Mucosa of rectum (tissue), 2 donors: ENCODE results near the gene TAP2.

Experiments used
- H3K27ac ChIP-seq, 2 donors: one replicate each; pipeline ENCODE4 v1.7.0; 2013; ENCODE audit warnings: inconsistent platforms in 2 of 2, low read depth in 2 of 2, low read length in 2 of 2
- H3K27me3 ChIP-seq, 2 donors: one replicate each; pipeline ENCODE4 v1.7.0; 2013; ENCODE audit warnings: low read length in 2 of 2; ENCODE audit not compliant: control insufficient read depth in 2 of 2, insufficient read depth in 2 of 2
- H3K36me3 ChIP-seq, 2 donors: one replicate each; pipeline ENCODE4 v1.7.0; 2013; ENCODE audit warnings: low read length in 2 of 2; ENCODE audit not compliant: control insufficient read depth in 2 of 2, insufficient read depth in 2 of 2
- H3K4me1 ChIP-seq, 2 donors: one replicate each; pipeline ENCODE4 v1.7.0; 2013; ENCODE audit warnings: low read length in 2 of 2, mild to moderate bottlenecking in 1 of 2; ENCODE audit not compliant: control insufficient read depth in 2 of 2, insufficient read depth in 2 of 2
- H3K4me3 ChIP-seq, 2 donors: one replicate each; pipeline ENCODE4 v1.7.0; 2013; ENCODE audit warnings: low read length in 2 of 2
- H3K9ac ChIP-seq, 2 donors: one replicate each; pipeline ENCODE4 v1.7.0; 2013; ENCODE audit warnings: low read length in 2 of 2, low read depth in 1 of 2, mild to moderate bottlenecking in 1 of 2
- H3K9me3 ChIP-seq, 2 donors: one replicate each; pipeline ENCODE4 v1.7.0; 2013; ENCODE audit warnings: low read length in 2 of 2; ENCODE audit not compliant: control insufficient read depth in 2 of 2
- donor health status: healthy.
- donor health status: Normal muscosa, but diverticular disease.

The TAP2 gene

GRCh38 chr6:32868257-32868788 lies 29.8 kb upstream of the TAP2 start:
- no peak overlapping the region for H3K9ac ChIP-seq
- H3K36me3 ChIP-seq: no peaks in the 10 kb centered on the region
- H3K27ac ChIP-seq: no peak overlapping the region
- H3K27me3 ChIP-seq: peaks cover 3 to 5% of the 10 kb centered on the region in 2 donors
- no peaks in the 10 kb centered on the region for H3K9me3 ChIP-seq
- H3K4me1 ChIP-seq: peaks cover 0 to 9% of the 10 kb centered on the region in 2 donors
- H3K4me3 ChIP-seq: no peak overlapping the region

GRCh38 chr6:32867554-32868256 lies 29.2 kb upstream of the TAP2 start:
- H3K27me3 ChIP-seq: peaks cover 3 to 5% of the 10 kb centered on the region in 2 donors
- no peaks in the 10 kb centered on the region for H3K9me3 ChIP-seq
- no peak overlapping the region for H3K27ac ChIP-seq
- peaks cover 0 to 9% of the 10 kb centered on the region in 2 donors for H3K4me1 ChIP-seq
- H3K4me3 ChIP-seq: no peak overlapping the region
- H3K36me3 ChIP-seq: no peaks in the 10 kb centered on the region
- no peak overlapping the region for H3K9ac ChIP-seq

GRCh38 chr6:32867022-32867477 lies 28.5 kb upstream of the TAP2 start:
- no peaks in the 10 kb centered on the region for H3K36me3 ChIP-seq
- H3K27me3 ChIP-seq: peaks cover 3 to 5% of the 10 kb centered on the region in 2 donors
- H3K4me3 ChIP-seq: no peak overlapping the region
- H3K4me1 ChIP-seq: peaks cover 0 to 9% of the 10 kb centered on the region in 2 donors
- H3K9ac ChIP-seq: no peak overlapping the region
- no peaks in the 10 kb centered on the region for H3K9me3 ChIP-seq
- H3K27ac ChIP-seq: no peak overlapping the region

GRCh38 chr6:32865724-32866443 lies 27.3 kb upstream of the TAP2 start:
- Histone ChIP-seq H3K27ac (no peak overlapping the region), H3K4me1 (peaks cover 0 to 9% of the 10 kb centered on the region in 2 donors), H3K4me3 (no peak overlapping the region), H3K27me3 (peaks cover 3 to 5% of the 10 kb centered on the region in 2 donors), H3K36me3 (no peaks in the 10 kb centered on the region), H3K9ac (no peak overlapping the region), H3K9me3 (no peaks in the 10 kb centered on the region)

GRCh38 chr6:32862725-32863124 lies 24.2 kb upstream of the TAP2 start:
- no peak overlapping the region for H3K4me3 ChIP-seq
- H3K36me3 ChIP-seq: peaks cover 17% of the 10 kb centered on the region in 2 donors
- H3K9ac ChIP-seq: no peak overlapping the region
- H3K4me1 ChIP-seq: peaks cover 0 to 5% of the 10 kb centered on the region in 2 donors
- no peaks in the 10 kb centered on the region for H3K9me3 ChIP-seq
- H3K27me3 ChIP-seq: no peaks in the 10 kb centered on the region
- H3K27ac ChIP-seq: no peak overlapping the region

- Histone ChIP-seq H3K9ac (no peak overlapping the region), H3K4me1 (peaks cover 4 to 5% of the 10 kb centered on the region in 2 donors), H3K27me3 (no peaks in the 10 kb centered on the region), H3K9me3 (no peaks in the 10 kb centered on the region), H3K4me3 (no peak overlapping the region), H3K36me3 (peaks cover 20 to 24% of the 10 kb centered on the region in 2 donors), H3K27ac (no peak overlapping the region)
These were observed 22.1 kb upstream of the TAP2 start for GRCh38 chr6:32860674-32861073.

- Histone ChIP-seq H3K27ac (no peak overlapping the region), H3K9ac (no peak overlapping the region), H3K4me1 (peaks cover 9 to 15% of the 10 kb centered on the region in 2 donors), H3K36me3 (peaks cover 20 to 24% of the 10 kb centered on the region in 2 donors), H3K4me3 (no peak overlapping the region), H3K9me3 (no peaks in the 10 kb centered on the region), H3K27me3 (no peaks in the 10 kb centered on the region)
These were observed 19.7 kb upstream of the TAP2 start for GRCh38 chr6:32858194-32858593.

- peaks cover 13 to 15% of the 10 kb centered on the region in 2 donors for H3K4me1 ChIP-seq
- no peak overlapping the region for H3K27ac ChIP-seq
- no peaks in the 10 kb centered on the region for H3K27me3 ChIP-seq
- H3K9me3 ChIP-seq: no peaks in the 10 kb centered on the region
- H3K9ac ChIP-seq: no peak overlapping the region
- H3K4me3 ChIP-seq: no peak overlapping the region
- peaks cover 20 to 24% of the 10 kb centered on the region in 2 donors for H3K36me3 ChIP-seq
These were observed 18.8 kb upstream of the TAP2 start for GRCh38 chr6:32857156-32857891.

GRCh38 chr6:32855467-32856174 lies 17.1 kb upstream of the TAP2 start:
- Histone ChIP-seq H3K27me3 (no peaks in the 10 kb centered on the region), H3K4me1 (peaks cover 21 to 26% of the 10 kb centered on the region in 2 donors), H3K9me3 (no peaks in the 10 kb centered on the region), H3K9ac (peak overlapping the region in 1 of 2 donors; percentile 36), H3K27ac (peak overlapping the region in 1 of 2 donors; percentile 99), H3K36me3 (peaks cover 34 to 36% of the 10 kb centered on the region in 2 donors), H3K4me3 (peak overlapping the region in 1 of 2 donors; percentile 96)
